DMS79 (cell line): ENCODE data around the gene ROBO1.

Experiments used
- DNase-seq: peaks from one replicate; lab custom pipeline; 2025; lab: John Stamatoyannopoulos, UW

The ROBO1 gene

DNA sequence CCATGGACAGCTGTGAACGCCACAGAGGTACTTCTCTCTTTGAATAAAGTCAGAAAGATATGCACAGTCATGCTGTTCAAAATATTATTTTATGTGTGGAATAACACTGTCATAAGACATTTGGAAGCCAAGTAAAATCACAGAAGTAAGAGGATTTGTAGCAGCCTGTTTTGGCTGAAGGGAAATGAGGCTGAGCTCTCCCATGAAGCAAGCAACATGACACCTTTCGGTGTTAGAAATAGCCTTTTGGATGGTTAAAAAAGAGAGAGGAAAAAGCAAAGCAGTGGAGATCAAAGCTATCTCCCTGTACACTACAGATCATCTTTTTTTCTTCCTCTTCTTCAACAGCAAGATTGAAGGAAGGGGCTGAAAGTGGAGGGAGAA lies 755.3 kb downstream of the ROBO1 start:
- DNase-seq, result no peak

DNA sequence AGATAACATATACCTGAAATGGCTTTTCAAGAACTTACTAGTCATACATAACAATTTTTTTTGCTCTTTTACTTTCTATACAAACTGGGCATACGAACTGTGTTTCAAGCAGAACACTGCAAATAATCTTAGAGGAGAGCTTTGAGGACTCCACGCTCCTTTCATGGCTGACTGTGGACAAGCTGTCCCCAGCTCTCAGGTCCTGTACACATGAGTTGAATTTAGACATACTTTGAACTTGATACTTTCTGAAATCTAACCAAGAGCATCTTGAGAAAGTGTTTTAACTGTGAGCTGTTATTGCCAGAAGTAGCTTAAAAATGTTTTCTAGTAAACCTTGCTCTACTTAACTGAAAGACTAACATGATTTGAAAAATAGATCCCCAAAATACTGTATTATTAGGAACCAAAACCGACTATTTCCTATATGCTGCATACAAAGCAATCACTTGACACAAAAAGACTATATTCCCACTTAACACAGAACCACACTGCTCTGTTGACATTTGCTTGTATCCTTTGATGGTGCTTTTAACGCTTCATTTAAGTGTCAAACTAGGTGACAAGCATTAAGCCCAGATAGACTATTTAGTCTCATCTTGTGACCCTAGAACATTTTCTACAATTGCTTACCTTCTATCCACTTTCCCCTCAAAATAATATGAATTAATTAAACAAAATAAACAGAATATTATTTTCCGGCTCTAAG lies 755.8 kb downstream of the ROBO1 start:
- no peak for DNase-seq

DNA sequence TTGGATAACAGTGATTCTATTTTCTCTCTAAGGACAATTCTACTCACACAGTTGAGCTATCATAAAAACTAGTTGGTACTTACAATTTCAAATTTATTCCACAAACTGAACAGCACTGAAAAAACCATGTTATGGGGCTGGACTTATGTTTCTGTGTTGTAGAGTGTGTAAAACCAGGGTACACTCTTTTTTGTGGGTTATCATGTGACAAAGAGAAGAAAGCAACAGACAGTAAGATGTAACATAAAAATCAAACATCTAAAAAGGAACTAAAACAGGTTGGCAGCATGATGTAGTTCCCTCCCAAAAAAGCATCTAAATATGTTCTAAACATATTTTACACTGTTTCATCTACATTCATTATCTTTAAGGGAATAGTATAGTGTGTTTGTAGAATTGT lies 757.9 kb downstream of the ROBO1 start:
- no peak for DNase-seq

DNA sequence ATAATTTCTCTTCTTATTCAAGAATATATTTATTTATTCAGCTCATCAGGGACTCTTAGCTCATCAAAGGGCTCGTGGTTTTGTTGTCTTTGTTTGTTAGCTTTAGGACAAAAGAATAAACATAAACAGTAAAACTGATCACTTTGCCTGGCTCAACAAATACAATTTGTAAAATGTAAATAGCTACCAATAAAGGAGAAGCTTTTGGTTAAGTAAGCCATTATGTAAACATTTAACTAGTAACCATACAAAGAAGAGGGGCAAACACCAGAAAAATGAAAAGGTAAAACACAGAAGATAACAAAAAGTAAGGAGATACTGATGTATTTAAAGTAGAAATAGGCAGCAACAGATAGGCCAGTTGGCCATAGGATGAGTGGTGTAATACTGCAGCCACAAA lies 761.7 kb downstream of the ROBO1 start:
- no peak for DNase-seq

DNA sequence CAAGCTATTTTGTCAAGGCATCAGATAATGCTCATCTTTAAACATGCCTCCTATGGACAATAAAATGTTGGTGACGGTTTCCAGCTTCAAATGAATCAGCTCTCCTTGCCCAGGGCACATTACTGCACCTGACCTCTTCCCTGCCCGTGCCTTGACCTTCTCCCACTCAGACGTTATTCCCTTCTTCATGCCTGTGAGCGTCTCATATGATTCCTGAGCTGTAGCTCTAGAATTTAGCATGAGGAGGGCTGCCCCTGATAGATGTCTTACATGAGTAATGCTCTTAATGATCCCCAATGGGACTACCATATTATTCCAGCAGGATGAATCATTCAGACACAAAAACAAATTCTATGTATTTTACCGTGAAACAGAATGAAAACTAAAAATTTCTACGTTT lies 762.7 kb downstream of the ROBO1 start:
- DNase-seq, result no peak

DNA sequence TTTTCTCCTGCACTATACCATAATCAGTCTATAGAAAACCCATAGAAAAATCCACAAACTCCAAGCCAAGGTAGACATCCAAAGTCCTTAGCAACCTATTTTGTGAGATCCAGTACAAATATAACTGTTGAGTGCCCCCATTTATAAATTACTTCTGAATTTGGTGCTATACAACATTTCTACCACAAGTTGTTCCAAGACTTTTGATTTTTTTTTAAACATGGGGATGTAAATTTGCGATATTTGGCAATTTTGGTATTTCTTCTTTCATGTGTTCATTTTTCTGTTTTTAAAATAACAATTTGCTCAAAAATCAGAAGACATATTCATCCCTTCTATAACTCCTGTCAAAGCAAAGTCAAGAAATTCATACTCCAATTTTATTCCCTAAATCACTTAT lies 763.8 kb downstream of the ROBO1 start:
- no peak for DNase-seq

DNA sequence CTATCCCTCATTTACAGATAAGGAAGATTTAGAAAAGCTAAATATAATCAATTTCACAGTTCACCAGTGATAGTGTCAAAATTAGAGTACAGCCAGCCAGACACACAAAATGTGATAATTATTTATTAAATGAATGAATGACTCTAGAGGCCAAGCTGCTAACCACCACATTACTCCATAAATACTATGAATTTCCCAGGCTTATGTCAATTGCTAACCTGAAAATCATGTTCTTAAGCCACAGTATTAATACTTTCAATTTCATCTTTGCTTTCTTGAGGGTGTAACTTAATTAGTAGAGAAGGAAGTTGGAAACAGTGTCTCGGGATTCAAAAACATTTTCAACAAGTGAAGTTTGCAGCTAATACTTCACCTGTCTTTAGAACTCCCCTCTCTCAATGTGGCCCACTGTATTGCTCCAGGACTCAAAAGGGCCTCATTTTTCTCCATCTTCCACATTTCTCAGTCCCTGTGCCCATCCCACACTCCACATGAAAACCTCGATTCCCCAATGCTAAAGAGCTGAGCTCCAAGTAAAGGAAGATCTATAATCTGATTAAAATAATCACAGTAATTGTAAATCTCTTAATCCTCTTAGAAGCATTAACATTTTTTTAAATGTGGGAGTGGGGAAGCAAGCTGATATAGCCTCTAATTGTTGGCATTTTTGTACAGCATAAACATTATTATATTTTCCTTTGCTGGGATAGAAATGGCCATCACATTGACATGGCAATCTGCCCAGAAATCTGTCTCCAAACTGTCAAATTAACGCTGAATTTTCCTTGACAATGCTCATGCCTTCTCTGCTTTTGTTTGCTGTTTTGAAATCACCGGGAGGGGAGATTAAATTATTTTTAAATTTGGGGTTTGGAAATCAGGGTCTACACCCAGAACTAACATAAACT lies 765.1 kb downstream of the ROBO1 start:
- DNase-seq, result no peak

DNA sequence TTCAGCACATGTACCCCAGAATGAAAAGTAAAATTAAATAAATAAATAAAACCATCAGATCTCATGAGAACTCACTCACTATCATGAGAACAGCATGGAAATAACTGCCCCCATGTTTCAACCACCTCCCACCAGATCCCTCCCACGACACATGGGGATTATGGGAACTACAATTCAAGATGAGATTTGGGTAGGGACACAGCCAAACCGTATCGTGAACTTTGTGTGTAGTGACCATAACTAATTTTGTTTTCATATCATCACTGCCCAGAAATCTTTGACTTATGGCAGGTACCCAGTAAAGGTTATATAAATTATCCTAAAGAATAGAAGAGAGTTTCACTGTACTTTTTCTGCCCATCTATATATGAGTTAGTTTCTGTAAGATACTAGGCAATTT lies 766.5 kb downstream of the ROBO1 start:
- no peak for DNase-seq

DNA sequence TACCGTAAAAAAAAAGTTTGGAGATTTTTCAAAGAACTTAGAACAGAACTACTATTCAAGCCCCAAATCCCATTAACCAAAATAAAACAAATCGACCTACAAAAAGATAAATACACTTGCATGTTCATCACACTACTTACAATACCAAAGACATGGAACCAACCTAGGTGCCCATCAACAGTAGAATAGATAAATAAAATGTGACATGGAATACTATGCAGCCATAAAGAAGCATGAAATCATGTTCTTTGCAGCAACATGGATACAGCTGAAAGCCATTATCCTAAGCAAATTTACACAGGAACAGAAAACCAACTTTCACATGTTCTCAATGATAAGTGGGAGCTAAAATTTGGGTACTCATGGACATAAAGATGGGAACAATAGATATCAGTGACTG lies 768.7 kb downstream of the ROBO1 start:
- no peak for DNase-seq

DNA sequence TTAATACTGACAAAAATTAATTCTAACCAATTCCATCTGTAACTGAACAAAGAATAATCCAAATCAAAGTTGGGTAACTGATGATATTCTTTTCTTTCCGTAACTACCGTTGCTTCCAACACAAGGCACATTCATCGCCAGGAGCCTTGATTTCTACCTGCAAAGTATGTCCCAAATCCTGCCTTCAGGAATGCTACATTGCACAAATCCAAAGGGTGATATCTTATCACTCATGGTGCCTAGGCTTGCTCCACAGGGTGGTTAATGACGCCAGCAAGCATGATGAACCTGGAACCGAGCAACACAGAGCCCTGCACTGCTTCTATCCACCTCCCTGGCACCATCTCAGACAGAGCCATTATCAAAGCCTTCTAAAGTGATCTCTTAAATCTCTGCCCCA lies 772.7 kb downstream of the ROBO1 start:
- no peak for DNase-seq

DNA sequence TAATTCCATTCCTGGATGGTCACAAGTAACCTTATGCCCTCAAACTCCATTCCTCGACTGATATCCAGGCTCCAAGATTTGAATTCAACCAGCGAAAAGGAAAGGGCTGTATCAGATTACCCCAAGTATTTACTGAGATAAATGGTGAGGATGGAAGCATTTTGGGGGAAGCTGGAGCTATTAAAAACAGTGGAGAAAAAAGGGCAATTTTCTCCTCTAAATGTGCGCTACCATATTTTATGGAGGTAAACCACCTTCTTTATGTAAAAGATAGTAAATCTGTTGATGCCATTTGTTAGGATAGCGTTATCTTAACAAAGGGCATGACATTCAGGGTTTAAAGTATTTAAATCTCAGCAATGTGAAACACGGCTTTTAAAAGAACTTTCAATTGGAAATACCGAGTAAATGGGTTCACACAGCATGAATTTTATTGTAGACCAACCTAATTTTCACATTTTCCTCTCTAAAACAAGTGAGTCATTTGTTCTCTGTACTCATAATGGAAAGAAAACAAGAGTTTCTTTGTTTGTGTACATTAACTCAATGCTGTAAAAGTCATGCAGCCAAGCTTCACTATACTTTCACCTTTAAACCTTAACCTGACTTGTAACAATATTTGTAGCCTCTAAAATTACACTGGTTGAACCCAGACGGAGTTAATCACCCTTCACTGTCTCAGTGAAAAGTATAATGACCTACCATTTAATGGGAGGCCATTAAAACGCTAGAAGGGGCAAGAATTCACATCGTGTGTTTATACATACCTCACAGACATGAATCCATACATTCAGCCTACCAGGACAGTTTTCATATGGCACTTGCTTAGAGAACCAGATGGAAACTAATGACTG lies 773.4 kb downstream of the ROBO1 start:
- DNase-seq, result no peak

DNA sequence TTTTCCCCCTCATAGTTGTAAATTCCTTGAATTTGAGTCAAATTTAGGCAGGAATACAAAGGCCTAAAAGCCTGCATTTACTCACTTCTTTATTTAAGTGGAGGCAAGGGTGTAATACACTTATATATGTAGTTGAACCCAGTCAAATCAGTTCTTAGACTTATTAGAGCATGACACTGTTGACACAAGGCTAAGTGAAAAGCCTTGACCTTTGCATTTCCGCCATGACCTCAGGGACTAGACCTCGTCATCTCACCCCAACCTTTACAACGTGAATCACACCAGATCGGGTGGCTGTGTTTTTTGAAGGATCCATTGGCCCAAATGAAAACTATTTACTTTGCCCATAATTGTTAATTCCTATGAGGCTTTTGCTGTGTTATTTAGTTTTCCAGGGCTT lies 774.4 kb downstream of the ROBO1 start:
- no peak for DNase-seq

DNA sequence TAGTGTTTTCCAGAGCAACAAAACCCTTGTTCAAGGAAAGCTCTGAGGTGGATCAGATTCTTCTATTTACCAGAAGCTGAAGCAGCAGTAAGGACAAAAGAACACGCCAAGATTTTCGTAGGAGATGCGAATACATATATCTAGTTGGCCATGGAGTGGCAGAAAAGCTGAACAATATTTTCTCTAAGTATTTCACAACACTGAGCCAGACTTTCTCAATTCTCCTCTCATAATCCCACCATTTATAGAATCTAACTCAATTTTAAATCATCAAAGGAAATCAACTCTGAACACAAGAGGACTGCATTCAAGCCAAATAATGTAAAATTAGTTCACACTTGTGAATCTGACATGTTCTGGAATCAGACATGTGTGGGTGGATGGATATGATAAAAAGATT lies 775.0 kb downstream of the ROBO1 start:
- no peak for DNase-seq

DNA sequence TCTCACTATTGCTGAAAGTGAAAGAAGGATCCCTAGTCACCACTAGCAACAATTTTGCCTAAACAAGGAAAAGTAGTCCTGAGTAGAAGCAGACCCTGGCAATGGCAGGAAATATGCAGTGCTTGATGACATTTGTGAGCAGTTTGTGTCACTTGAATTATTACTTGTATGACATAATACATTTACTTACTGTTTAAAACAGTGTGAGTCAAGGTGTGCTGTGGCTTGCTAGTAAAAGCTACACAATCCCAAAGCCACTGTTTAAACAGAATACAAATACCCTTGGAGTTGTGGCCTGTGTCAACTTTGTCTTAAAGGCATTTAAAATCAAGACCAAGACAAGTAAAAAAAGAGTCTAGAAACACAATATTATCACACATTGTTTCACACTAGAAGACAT lies 775.4 kb downstream of the ROBO1 start:
- DNase-seq, result no peak

DNA sequence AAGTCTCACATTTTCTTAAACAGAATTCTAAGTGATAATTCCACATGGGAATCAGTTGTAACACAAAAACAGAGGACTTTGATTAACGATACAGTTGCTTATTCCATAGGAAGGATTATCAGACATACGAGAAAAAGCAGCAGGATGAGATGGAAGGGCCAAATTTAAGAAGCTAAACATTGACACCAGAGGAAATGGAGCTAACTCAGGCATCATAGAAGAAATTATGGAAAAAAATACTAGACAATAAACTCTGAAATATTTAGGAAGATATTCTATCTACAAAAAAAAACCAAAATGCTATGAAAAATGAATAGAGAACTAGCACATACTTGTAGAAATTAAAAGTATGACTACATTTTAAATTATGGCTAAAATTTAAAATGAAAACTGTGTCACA lies 776.1 kb downstream of the ROBO1 start:
- no peak for DNase-seq

DNA sequence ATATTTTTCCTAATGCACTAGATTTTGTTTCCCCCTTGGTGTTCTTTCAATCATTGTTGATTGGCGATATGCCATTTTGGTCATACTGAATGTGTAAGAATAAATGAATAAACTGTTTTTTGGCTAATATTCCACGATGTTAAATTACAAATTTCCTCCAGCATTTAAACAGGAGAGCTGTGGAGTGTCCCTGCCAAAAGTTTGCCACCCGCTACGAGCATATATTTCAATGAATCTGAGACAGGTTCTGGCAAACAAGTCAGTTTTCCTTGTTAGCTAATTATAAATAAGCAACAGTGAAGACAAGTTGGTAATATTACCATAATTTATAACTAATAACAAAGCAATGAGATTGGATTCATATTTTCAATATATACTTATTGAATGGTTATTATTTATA lies 777.6 kb downstream of the ROBO1 start:
- DNase-seq, result no peak

DNA sequence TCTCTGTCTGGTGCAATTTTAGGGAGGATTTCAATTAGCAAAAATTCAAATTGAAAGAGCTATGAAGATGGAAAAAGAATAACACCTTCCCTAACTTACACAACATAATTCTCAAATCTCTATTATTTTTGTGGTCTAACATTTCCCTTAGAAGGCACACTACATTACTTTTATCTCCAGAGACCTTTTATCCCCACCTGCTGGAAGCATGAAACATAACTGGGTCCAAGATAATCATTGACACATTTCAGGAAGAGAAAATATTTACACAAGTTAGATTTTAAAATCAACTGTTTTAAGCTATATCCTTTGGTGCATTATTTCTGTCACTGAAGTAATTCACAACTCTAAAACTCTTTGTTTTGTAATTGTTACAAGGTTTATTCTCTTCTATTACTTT lies 779.5 kb downstream of the ROBO1 start:
- no peak for DNase-seq

DNA sequence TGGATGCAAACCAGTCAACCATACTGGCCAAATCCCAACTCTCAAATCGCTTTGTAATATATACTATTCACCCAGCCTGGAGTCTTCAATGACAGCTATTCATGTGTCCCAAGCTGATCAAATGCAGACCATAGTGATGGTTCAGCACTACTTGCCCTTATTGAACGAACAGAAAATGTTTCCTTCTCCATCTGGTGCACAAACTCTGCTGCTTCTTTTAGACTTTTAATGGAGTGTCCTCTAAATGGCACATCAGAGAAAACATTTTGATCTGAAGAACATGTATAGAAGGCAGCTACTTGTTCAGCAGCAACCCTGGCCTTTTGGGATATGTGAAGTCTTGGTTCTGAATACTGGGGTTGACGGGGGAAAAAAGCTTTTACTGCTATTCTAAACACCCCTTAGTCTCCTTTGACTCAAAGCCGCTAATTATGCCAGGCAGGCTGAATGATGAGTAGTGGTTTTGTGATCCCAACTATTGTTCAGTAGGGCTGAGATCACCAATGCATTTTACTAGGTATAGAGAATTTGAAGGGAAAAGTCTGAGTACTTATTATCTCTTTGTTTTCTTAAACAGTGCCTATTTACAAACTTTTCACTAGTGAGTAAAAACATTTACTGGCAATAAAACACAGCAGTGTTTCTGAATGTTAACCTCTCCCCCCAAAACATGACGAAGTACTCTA lies 781.2 kb downstream of the ROBO1 start:
- no peak for DNase-seq

DNA sequence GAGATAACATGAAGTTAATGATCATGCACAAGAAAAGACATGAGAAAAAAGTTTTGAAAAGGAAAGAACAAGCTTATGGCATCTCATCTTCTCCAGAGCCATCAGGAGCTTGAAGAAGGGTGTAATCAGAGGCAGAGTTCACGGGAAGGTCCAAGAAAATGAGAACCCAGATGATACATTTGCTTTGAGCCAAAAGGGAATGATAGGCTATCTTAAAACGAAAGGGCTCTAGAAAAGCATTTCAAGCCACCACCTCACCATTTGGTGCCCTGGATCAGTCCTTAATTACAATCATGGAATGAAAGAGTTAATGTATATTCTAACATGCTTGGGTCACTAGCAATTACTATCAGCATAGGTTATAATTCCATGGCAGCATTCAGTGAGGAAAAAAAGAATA lies 781.8 kb downstream of the ROBO1 start:
- no peak for DNase-seq

DNA sequence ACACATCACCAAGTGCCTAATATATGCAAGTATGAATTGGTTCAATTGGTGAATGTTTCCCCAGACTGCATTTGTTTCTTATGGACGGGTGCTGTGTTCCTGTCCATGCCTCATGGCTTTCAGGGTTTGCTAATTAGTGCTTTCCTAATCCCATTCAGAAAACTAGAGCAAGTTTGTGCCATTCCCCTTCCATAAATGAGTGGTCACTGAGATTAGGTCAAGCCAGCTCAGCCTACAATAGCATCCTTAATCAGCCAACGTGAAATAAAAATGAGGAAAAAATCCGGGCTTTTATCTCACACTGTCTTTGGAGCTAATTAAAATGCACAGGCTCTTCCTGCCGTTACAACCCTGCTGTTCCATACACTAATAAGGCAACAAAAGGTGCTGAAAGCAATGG lies 788.8 kb downstream of the ROBO1 start:
- no peak for DNase-seq

DNA sequence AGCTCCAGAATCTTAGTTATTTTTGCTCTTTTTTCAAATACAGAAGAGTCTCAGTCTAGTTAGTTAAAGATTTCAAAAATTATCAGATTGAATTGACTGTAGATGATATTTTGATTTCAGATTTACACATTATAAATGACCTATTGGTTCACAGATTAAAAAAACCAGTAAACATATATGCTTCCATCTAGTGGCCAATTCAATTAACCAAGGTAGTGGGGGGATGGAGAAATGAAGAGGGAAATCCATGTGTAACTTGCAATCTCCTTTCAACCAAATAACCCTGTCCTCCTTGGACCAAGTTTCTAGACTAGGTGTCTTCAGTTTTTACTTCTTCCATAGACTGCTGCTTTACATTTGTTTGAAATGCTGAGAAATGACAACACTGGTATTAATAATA lies 789.8 kb downstream of the ROBO1 start:
- DNase-seq, result no peak

DNA sequence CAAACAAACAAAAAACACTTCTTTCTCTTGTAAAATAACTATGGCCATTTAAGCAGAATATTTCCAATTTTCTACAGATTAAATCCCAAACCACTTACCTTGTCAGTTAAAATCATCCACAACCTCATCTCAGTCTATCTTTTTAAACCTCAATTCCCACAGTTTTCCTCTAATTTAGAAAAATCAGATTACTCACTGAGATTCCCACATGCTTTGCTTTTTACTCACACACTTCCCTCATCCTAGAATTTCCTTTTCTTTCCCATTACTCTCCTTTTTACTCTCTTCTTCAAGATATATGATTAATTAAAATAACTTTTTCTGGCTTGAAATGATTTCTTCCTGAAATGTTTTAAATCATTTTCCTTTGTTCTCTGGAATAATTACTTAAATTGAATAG lies 790.7 kb downstream of the ROBO1 start:
- DNase-seq, result no peak
